Ishikawa (cell line): ENCODE measurements around the gene BBIP1.

ENCODE experiments used
- CEBPB ChIP-seq: IDR thresholded peaks from 2 replicates; pipeline ENCODE4 v1.6.1; 2012
- CREB1 ChIP-seq: IDR thresholded peaks from 2 replicates; pipeline ENCODE4 v1.6.1; 2012; ENCODE audit warnings: low read depth
- EGR1 ChIP-seq: IDR thresholded peaks from 2 replicates; pipeline ENCODE4 v1.6.1; 2012
- EP300 ChIP-seq: IDR thresholded peaks from 2 replicates; pipeline ENCODE4 v1.6.1; 2012; ENCODE audit warnings: borderline replicate concordance
- FOXM1 ChIP-seq: IDR thresholded peaks from 2 replicates; pipeline ENCODE4 v1.6.1; 2012; ENCODE audit warnings: low read depth, borderline replicate concordance
- MAX ChIP-seq: IDR thresholded peaks from 2 replicates; pipeline ENCODE4 v1.6.1; 2012
- NFIC ChIP-seq: IDR thresholded peaks from 2 replicates; pipeline ENCODE4 v1.6.1; 2012
- RAD21 ChIP-seq: IDR thresholded peaks from 2 replicates; pipeline ENCODE4 v1.6.1; 2012; ENCODE audit warnings: low read depth
- REST ChIP-seq: IDR thresholded peaks from 2 replicates; pipeline ENCODE4 v1.6.1; 2012; ENCODE audit warnings: low read depth, mild to moderate bottlenecking
- TAF1 ChIP-seq: IDR thresholded peaks from 2 replicates; pipeline ENCODE4 v1.6.1; 2012; ENCODE audit warnings: low read depth, mild to moderate bottlenecking
- TCF12 ChIP-seq: IDR thresholded peaks from 2 replicates; pipeline ENCODE4 v1.6.1; 2012; ENCODE audit warnings: low read depth
- TEAD4 ChIP-seq: IDR thresholded peaks from 2 replicates; pipeline ENCODE4 v1.6.1; 2012
- USF1 ChIP-seq: IDR thresholded peaks from 2 replicates; pipeline ENCODE4 v1.6.1; 2012
- YY1 ChIP-seq: IDR thresholded peaks from 2 replicates; pipeline ENCODE4 v1.6.1; 2012; ENCODE audit warnings: low read depth
- ZBTB7A ChIP-seq: IDR thresholded peaks from 2 replicates; pipeline ENCODE4 v1.6.1; 2012; ENCODE audit warnings: low read depth

The BBIP1 gene

GRCh38 chr10:110966146-110966545 lies 47.2 kb upstream of the BBIP1 start:
- no peak for TF ChIP-seq CREB1
- no peak for TF ChIP-seq RAD21
- no peak for TF ChIP-seq TEAD4
- TF ChIP-seq EGR1 = no peak
- TF ChIP-seq USF1 = no peak
- TF ChIP-seq MAX = no peak
- TF ChIP-seq EP300 = no peak
- no peak for TF ChIP-seq ZBTB7A
- no peak for TF ChIP-seq YY1
- no peak for TF ChIP-seq TAF1
- no peak for TF ChIP-seq CEBPB

GRCh38 chr10:110965216-110965615 lies 46.2 kb upstream of the BBIP1 start:
- TF ChIP-seq NFIC (no peak), ZBTB7A (no peak)

GRCh38 chr10:110964681-110965080 lies 45.7 kb upstream of the BBIP1 start:
- TF ChIP-seq TEAD4 = no peak
- no peak for TF ChIP-seq USF1
- no peak for TF ChIP-seq REST
- TF ChIP-seq FOXM1 = no peak
- no peak for TF ChIP-seq NFIC
- TF ChIP-seq RAD21 = no peak
- no peak for TF ChIP-seq EGR1
- no peak for TF ChIP-seq TAF1
- TF ChIP-seq MAX = no peak
- no peak for TF ChIP-seq ZBTB7A

GRCh38 chr10:110963162-110963561 lies 44.2 kb upstream of the BBIP1 start:
- TF ChIP-seq USF1 (no peak), ZBTB7A (no peak), FOXM1 (no peak), CEBPB (no peak), TEAD4 (no peak), CREB1 (no peak), MAX (no peak), TAF1 (no peak), EGR1 (no peak), EP300 (no peak), YY1 (no peak)

GRCh38 chr10:110962443-110962842 lies 43.5 kb upstream of the BBIP1 start:
- TF ChIP-seq CEBPB = no peak
- no peak for TF ChIP-seq TAF1
- no peak for TF ChIP-seq YY1
- no peak for TF ChIP-seq EGR1
- TF ChIP-seq TCF12 = no peak
- no peak for TF ChIP-seq FOXM1
- no peak for TF ChIP-seq RAD21
- TF ChIP-seq CREB1 = no peak
- TF ChIP-seq MAX = no peak
- no peak for TF ChIP-seq EP300
- no peak for TF ChIP-seq REST
- TF ChIP-seq NFIC = no peak
- no peak for TF ChIP-seq TEAD4
- TF ChIP-seq USF1 = no peak
- no peak for TF ChIP-seq ZBTB7A

GRCh38 chr10:110960333-110960712 lies 41.3 kb upstream of the BBIP1 start:
- no peak for TF ChIP-seq USF1
